Effector memory CD8-positive, alpha-beta T cell (primary cell): Measurements from ENCODE around the gene AFAP1.

Experiments
- ATAC-seq: fragments of 150-1000 bp; cut with Tn5 transposase; replicated peaks from 2 replicates; pipeline ENCODE4 v1.10.0; 2021; ENCODE audit warnings: mild to moderate bottlenecking, moderate library complexity
- DNase-seq, 3 experiments: peaks; one replicate each; pipeline ENCODE4 v3.0.0; 2021
- H3K27ac Mint-ChIP-seq, 2 donors: one replicate each; pipeline ENCODE4 v1.8.0; 2022; ENCODE audit warnings: mild to moderate bottlenecking in 2 of 2, mixed read lengths in 2 of 2, moderate library complexity in 2 of 2
- H3K27me3 Mint-ChIP-seq, 2 donors: one replicate each; pipeline ENCODE4 v1.8.0; 2022; ENCODE audit warnings: mixed read lengths in 2 of 2
- H3K36me3 Mint-ChIP-seq: one replicate; pipeline ENCODE4 v1.8.0; 2022; ENCODE audit warnings: mild to moderate bottlenecking, moderate library complexity, mixed read lengths; ENCODE audit not compliant: insufficient read depth
- H3K4me1 Mint-ChIP-seq, 2 donors: one replicate each; pipeline ENCODE4 v1.8.0; 2022; ENCODE audit warnings: low read depth in 2 of 2, mixed read lengths in 2 of 2
- H3K4me3 Mint-ChIP-seq, 2 donors: one replicate each; pipeline ENCODE4 v1.8.0; 2022; ENCODE audit warnings: mild to moderate bottlenecking in 2 of 2, mixed read lengths in 2 of 2, moderate library complexity in 2 of 2
- H3K9me3 Mint-ChIP-seq, 2 donors: one replicate each; pipeline ENCODE4 v1.8.0; 2022; ENCODE audit warnings: mixed read lengths in 2 of 2

AFAP1 gene

GRCh38 chr4:7831858-7832730, 107.6 kb downstream of the AFAP1 start:
- DNase-seq (no peak), ATAC-seq (no peak)
- no peaks in the 10 kb centered on the region for H3K9me3 Mint-ChIP-seq
- peak overlapping the region; percentile 85 to 96 for H3K27ac Mint-ChIP-seq
- H3K4me1 Mint-ChIP-seq: peaks cover 32 to 55% of the 10 kb centered on the region in 2 donors
- peaks cover 6% of the 10 kb centered on the region for H3K36me3 Mint-ChIP-seq
- H3K4me3 Mint-ChIP-seq: peak overlapping the region; percentile 77 to 80
- H3K27me3 Mint-ChIP-seq: no peaks in the 10 kb centered on the region

DNA sequence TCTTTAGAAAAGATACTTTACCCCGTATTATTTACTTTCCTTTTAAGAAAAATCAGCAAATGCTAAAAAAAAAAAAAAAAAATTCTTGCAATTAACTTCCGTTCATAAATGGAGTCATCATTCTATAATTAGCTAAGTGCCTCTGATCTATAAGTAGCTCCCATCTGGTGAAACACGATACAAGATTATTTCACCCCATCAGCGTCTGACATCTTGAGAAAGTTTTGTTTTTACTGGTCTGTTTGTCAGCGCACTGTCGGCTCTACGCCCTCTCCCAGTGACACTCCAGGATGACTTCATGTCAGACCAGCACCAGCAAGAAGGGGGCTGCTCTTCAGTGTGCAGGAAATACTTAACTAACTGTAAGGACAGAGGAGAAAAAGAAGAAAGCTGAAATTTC, 108.3 kb downstream of the AFAP1 start:
- H3K27ac Mint-ChIP-seq: peak overlapping the region; percentile 85 to 96
- peak overlapping the region; percentile 77 to 80 for H3K4me3 Mint-ChIP-seq
- DNase-seq: peak in 1 of 3 experiments; percentile 35
- H3K4me1 Mint-ChIP-seq: peaks cover 39 to 63% of the 10 kb centered on the region in 2 donors
- no peaks in the 10 kb centered on the region for H3K27me3 Mint-ChIP-seq
- H3K9me3 Mint-ChIP-seq: no peaks in the 10 kb centered on the region
- ATAC-seq: peak; percentile 25
- H3K36me3 Mint-ChIP-seq: peaks cover 6% of the 10 kb centered on the region

- ATAC-seq (no peak), DNase-seq (no peak)
- peak overlapping the region; percentile 77 to 80 for H3K4me3 Mint-ChIP-seq
- H3K27me3 Mint-ChIP-seq: no peaks in the 10 kb centered on the region
- H3K36me3 Mint-ChIP-seq: peaks cover 6% of the 10 kb centered on the region
- peaks cover 39 to 66% of the 10 kb centered on the region in 2 donors for H3K4me1 Mint-ChIP-seq
- H3K9me3 Mint-ChIP-seq: no peaks in the 10 kb centered on the region
- peak overlapping the region; percentile 85 to 96 for H3K27ac Mint-ChIP-seq
Observed at GRCh38 chr4:7830747-7831146, 108.9 kb downstream of the AFAP1 start.

GRCh38 chr4:7829652-7830580, 109.7 kb downstream of the AFAP1 start:
- DNase-seq: no peak
- Mint-ChIP-seq H3K4me3 (peak overlapping the region in 1 of 2 donors; percentile 52), H3K4me1 (peaks cover 39 to 66% of the 10 kb centered on the region in 2 donors), H3K36me3 (peaks cover 6% of the 10 kb centered on the region), H3K27ac (peak overlapping the region; percentile 91 to 96), H3K27me3 (no peaks in the 10 kb centered on the region), H3K9me3 (no peaks in the 10 kb centered on the region)
- no peak for ATAC-seq

DNA sequence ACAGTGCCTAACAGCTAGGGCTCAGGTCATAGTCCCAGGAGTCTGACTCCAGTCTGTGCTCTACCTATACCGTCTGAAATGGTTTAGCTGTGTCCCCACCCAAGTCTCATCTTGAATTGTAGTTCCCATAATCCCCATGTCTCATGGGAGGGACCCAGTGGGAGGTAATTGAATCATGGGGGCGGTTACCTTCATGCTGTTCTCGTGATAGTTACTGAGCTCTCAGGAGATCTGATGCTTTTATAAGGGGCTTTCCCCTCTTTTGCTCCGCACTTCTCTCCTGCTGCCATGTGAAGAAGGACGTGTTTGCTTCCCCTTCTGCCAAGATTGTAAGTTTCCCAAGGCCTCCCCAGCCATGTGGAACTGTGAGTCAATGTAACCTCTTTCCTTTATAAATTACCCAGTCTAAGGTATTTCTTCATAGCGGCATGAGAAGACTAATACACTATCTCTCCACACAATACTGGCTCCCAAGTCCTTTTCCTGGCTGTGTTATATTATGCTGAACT, 110.8 kb downstream of the AFAP1 start:
- Mint-ChIP-seq H3K27ac (peak overlapping the region; percentile 91 to 96), H3K4me1 (peaks cover 39 to 66% of the 10 kb centered on the region in 2 donors), H3K9me3 (no peaks in the 10 kb centered on the region), H3K27me3 (no peaks in the 10 kb centered on the region), H3K4me3 (peak overlapping the region; percentile 52 to 60), H3K36me3 (peaks cover 6% of the 10 kb centered on the region)
- ATAC-seq (peak; percentile 13), DNase-seq (no peak)

DNA sequence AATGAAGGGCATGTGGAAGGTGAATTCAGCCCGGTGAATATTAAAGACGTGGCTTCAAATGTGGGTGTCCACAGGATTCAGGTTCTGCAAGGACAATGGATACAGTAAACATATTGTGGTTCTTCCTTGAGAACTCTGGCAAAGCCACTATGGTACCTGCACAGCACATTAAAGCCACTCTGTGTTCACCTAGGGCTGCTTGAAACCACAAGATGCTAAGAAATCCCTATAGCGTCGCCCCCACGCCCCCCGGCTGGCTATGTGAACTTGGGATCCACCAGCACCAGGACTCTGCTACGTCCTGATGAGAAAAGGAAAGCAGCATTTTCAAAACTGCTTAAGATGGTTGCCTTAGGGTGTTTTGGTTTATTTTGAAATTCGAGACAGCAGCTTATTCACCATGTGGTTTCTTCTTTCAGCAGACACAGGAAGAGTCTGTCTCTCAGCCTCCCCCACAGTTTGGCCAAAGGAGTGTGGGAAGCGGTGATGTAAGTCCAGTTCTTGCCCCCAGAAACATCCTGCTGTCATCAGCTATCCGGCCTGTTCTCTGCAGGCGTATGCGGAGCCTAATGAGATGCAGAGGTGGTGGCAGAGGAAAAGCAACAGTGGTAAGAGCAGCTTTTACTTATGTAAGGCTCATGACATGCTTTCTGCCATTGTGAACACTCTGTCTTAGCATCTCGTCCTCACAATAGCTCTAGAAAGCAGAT, 111.5 kb downstream of the AFAP1 start:
- Mint-ChIP-seq H3K4me1 (peaks cover 39 to 66% of the 10 kb centered on the region in 2 donors), H3K27me3 (no peaks in the 10 kb centered on the region), H3K4me3 (peak overlapping the region; percentile 52 to 60), H3K36me3 (peaks cover 6% of the 10 kb centered on the region), H3K27ac (peak overlapping the region; percentile 91 to 96), H3K9me3 (no peaks in the 10 kb centered on the region)
- DNase-seq (peak; percentile 55 to 65 (median 64)), ATAC-seq (peak; percentile 92)

- no peak for DNase-seq
- H3K36me3 Mint-ChIP-seq: peaks cover 6% of the 10 kb centered on the region
- no peak for ATAC-seq
- H3K4me3 Mint-ChIP-seq: peak overlapping the region; percentile 52 to 60
- peaks cover 39 to 61% of the 10 kb centered on the region in 2 donors for H3K4me1 Mint-ChIP-seq
- H3K9me3 Mint-ChIP-seq: no peaks in the 10 kb centered on the region
- peak overlapping the region; percentile 91 to 96 for H3K27ac Mint-ChIP-seq
- H3K27me3 Mint-ChIP-seq: no peaks in the 10 kb centered on the region
Observed at GRCh38 chr4:7827566-7827965, 112.1 kb downstream of the AFAP1 start.

- Mint-ChIP-seq H3K27me3 (no peaks in the 10 kb centered on the region), H3K4me3 (peak overlapping the region; percentile 52 to 60), H3K27ac (peak overlapping the region; percentile 91 to 96), H3K36me3 (peaks cover 5% of the 10 kb centered on the region), H3K4me1 (peaks cover 38 to 56% of the 10 kb centered on the region in 2 donors), H3K9me3 (no peaks in the 10 kb centered on the region)
- ATAC-seq (no peak), DNase-seq (no peak)
Observed at GRCh38 chr4:7826909-7827306, 112.8 kb downstream of the AFAP1 start.

GRCh38 chr4:7826176-7826908, 113.3 kb downstream of the AFAP1 start:
- DNase-seq (no peak), ATAC-seq (no peak)
- peak overlapping the region; percentile 52 to 55 for H3K4me3 Mint-ChIP-seq
- no peaks in the 10 kb centered on the region for H3K27me3 Mint-ChIP-seq
- no peaks in the 10 kb centered on the region for H3K9me3 Mint-ChIP-seq
- H3K27ac Mint-ChIP-seq: peak overlapping the region; percentile 91 to 96
- peaks cover 4% of the 10 kb centered on the region for H3K36me3 Mint-ChIP-seq
- peaks cover 32 to 50% of the 10 kb centered on the region in 2 donors for H3K4me1 Mint-ChIP-seq

DNA sequence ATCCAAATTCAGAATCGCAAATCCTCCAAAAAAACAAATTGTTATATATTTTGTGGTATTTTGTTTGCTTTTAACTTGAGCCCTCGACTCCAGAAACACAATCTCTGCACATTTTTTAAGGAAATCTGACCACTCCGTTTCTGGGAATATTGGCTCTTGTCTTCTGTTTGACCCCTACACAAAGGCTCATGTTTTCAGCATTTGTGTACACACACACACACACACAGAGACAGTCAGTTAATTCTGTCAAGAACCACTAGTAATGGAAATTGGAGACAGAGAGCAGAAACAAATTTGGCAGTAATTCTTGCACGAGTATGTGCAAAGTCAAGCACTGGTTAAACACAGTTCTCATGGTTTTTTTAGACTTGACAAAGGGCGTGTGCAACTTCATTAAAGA, 115.4 kb downstream of the AFAP1 start:
- H3K27me3 Mint-ChIP-seq: no peaks in the 10 kb centered on the region
- H3K4me1 Mint-ChIP-seq: peaks cover 25 to 34% of the 10 kb centered on the region in 2 donors
- H3K27ac Mint-ChIP-seq: no peak overlapping the region
- H3K36me3 Mint-ChIP-seq: peaks cover 4% of the 10 kb centered on the region
- no peak for DNase-seq
- no peak overlapping the region for H3K4me3 Mint-ChIP-seq
- no peak for ATAC-seq
- H3K9me3 Mint-ChIP-seq: no peaks in the 10 kb centered on the region

DNA sequence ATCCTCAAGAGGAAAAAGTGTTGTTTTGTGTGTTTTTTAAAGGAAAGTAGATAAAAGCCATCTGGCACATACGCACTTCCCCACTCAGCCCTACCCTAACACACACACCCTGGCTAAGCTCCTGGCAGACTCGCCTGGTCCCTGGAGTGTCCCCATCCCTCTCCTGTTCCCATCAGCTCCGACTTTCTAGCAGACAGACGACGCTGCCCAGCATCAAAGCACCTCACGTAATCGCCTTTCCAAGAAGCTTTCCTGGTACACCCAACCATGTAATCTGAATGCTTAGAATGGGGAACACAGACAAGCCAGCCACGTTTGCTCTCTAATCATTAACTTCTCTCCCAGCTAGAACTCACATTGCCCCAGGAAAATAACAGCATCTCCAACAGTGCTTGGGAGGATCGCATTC, 116.2 kb downstream of the AFAP1 start:
- Mint-ChIP-seq H3K36me3 (peaks cover 2% of the 10 kb centered on the region), H3K27ac (peak overlapping the region in 1 of 2 donors; percentile 39), H3K9me3 (no peaks in the 10 kb centered on the region), H3K4me3 (no peak overlapping the region), H3K27me3 (no peaks in the 10 kb centered on the region), H3K4me1 (peaks cover 19 to 26% of the 10 kb centered on the region in 2 donors)
- DNase-seq: no peak
- ATAC-seq: no peak

DNA sequence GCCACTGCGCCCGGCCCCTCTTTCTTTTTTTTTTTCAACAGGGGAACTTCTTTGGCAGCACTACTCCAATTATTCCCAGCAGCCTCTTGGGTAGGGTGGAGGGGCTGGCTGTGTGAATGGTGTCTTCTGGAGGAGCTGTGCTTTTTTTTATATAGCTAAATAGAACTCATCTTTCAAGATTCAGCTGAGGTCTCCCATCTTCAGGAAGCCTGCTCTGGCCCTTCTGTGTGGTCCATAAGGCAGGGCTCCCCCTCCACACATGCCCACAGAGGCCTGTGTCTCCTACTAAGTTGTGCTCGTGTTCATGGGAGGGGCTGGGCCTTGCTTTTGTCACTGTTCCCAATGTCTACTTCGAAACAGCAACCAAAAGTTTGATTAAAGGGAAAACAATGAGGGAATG, 116.8 kb downstream of the AFAP1 start:
- Mint-ChIP-seq H3K4me1 (peaks cover 13 to 21% of the 10 kb centered on the region in 2 donors), H3K27me3 (no peaks in the 10 kb centered on the region), H3K9me3 (no peaks in the 10 kb centered on the region), H3K36me3 (no peaks in the 10 kb centered on the region), H3K4me3 (no peak overlapping the region), H3K27ac (peak overlapping the region in 1 of 2 donors; percentile 39)
- no peak for DNase-seq
- no peak for ATAC-seq
